H1 (cell line): ENCODE results near the gene RAB11FIP3. TPM values are rescaled to one million over a fixed set of nuclear protein-coding genes. Genes with fewer than 3 reads are reported as not detected.
A peak's percentile ranks its signal among the peaks of the same experiment; 100 is the strongest.

Experiments used
- CTCF ChIA-PET: fragments of 300-600 bp; sonication (Branson Sonifier 250); formaldehyde crosslinking; loops from one replicate; lab custom pipeline; 2021; ENCODE audit not compliant: partially characterized antibody; lab: Charles Lee
- POLR2A ChIA-PET: fragments of 300-600 bp; sonication (Branson Sonifier 250); formaldehyde crosslinking; loops from one replicate; lab custom pipeline; 2021; ENCODE audit warnings: inconsistent platforms; ENCODE audit not compliant: partially characterized antibody; lab: Charles Lee
- DNase-seq, 2 experiments: peaks; one replicate each; pipeline versions ENCODE4 v3.0.0 to v3.0.0-alpha.2; 2010 to 2022; ENCODE audit warnings: low spot score in 2 of 2, low read depth in 1 of 2, mixed read lengths in 1 of 2
- FAIRE-seq: peaks from 2 replicates; lab custom pipeline; 2011; peaks lifted over from hg19 to GRCh38; lab: Jason Lieb, UNC
- H2AFZ ChIP-seq: 2 replicates; pipeline ENCODE4 v1.8.1; 2012; ENCODE audit warnings: low read length, inconsistent platforms
- H2AK5ac ChIP-seq: 2 replicates; pipeline ENCODE4 v1.6.1; 2013; ENCODE audit warnings: low read depth, low read length
- H2BK120ac ChIP-seq: replicated peaks from 2 replicates; pipeline ENCODE3; 2013; ENCODE audit warnings: low read depth, low read length, inconsistent platforms
- H2BK12ac ChIP-seq: 2 replicates; pipeline ENCODE4 v1.6.1; 2013; ENCODE audit warnings: low read depth, low read length
- H2BK15ac ChIP-seq: 2 replicates; pipeline ENCODE4 v1.6.1; 2013; ENCODE audit warnings: low read length
- H2BK20ac ChIP-seq: 2 replicates; pipeline ENCODE4 v1.6.1; 2013; ENCODE audit warnings: low read length
- H2BK5ac ChIP-seq: 2 replicates; pipeline ENCODE4 v1.6.1; 2013; ENCODE audit warnings: low read depth, low read length
- H3K14ac ChIP-seq: 2 replicates; pipeline ENCODE4 v1.6.1; 2013; ENCODE audit warnings: inconsistent platforms; ENCODE audit not compliant: insufficient read length
- H3K18ac ChIP-seq: 2 replicates; pipeline ENCODE4 v1.6.1; 2013; ENCODE audit warnings: low read length; ENCODE audit errors: extremely low read depth
- H3K23ac ChIP-seq: 2 replicates; pipeline ENCODE4 v1.6.1; 2013; ENCODE audit warnings: inconsistent platforms; ENCODE audit not compliant: insufficient read length
- H3K23me2 ChIP-seq: 2 replicates; pipeline ENCODE4 v1.6.1; 2013; ENCODE audit warnings: low read depth, low read length
- H3K27ac ChIP-seq: 2 replicates; pipeline ENCODE4 v1.6.1; 2011; ENCODE audit warnings: low read depth, low read length, inconsistent platforms
- H3K27me3 ChIP-seq, 4 experiments: replicated peaks in 1 of 4; 1 replicate in 1 of 4; 2 replicates in 3 of 4; pipeline versions ENCODE4 v1.6.1 to v1.8.1; 2011 to 2013; ENCODE audit warnings: low read length in 3 of 4, mild to moderate bottlenecking in 3 of 4, inconsistent platforms in 2 of 4, mixed read lengths in 2 of 4, moderate library complexity in 1 of 4; ENCODE audit not compliant: control insufficient read depth in 3 of 4, insufficient read depth in 3 of 4; ENCODE audit errors: extremely low read depth in 1 of 4
- H3K36me3 ChIP-seq, 4 experiments: 2 replicates each; pipeline versions ENCODE4 v1.6.1 to v1.8.1; 2011 to 2013; ENCODE audit warnings: mild to moderate bottlenecking in 4 of 4, low read length in 3 of 4, moderate library complexity in 2 of 4, control low read depth in 1 of 4, inconsistent platforms in 1 of 4; ENCODE audit not compliant: insufficient read depth in 4 of 4, control insufficient read depth in 2 of 4
- H3K4ac ChIP-seq: replicated peaks from 2 replicates; pipeline ENCODE3; 2013; ENCODE audit warnings: low read length, low read depth, mixed read lengths, inconsistent platforms; ENCODE audit not compliant: insufficient read length
- H3K4me1 ChIP-seq, 4 experiments: replicated peaks in 1 of 4; 1 replicate in 1 of 4; 2 replicates in 3 of 4; pipeline versions ENCODE4 v1.6.1 to v1.8.1; 2011 to 2013; ENCODE audit warnings: low read length in 3 of 4, inconsistent platforms in 2 of 4, mixed read lengths in 1 of 4; ENCODE audit not compliant: insufficient read depth in 4 of 4, control insufficient read depth in 3 of 4
- H3K4me2 ChIP-seq, 2 experiments: 2 replicates each; pipeline versions ENCODE4 v1.6.1 to v1.8.1; 2011 to 2013; ENCODE audit warnings: low read depth in 2 of 2, low read length in 2 of 2, control low read depth in 1 of 2, inconsistent platforms in 1 of 2, mild to moderate bottlenecking in 1 of 2; ENCODE audit not compliant: insufficient read depth in 1 of 2
- H3K4me3 ChIP-seq, 4 experiments: fragments of 200-600, 300-600 bp in 1 of 4; sonication (generic), shearing (Covaris generic), sonication (Bioruptor Twin) in 1 of 4; 2 replicates each; pipeline versions ENCODE4 v1.5.1 to v1.8.1; 2011 to 2016; ENCODE audit warnings: low read length in 4 of 4, low read depth in 3 of 4, control low read depth in 2 of 4, inconsistent platforms in 2 of 4, mild to moderate bottlenecking in 2 of 4, mixed read lengths in 1 of 4, moderate library complexity in 1 of 4; ENCODE audit not compliant: insufficient read depth in 2 of 4; ENCODE audit errors: extremely low read depth in 1 of 4
- H3K56ac ChIP-seq: replicated peaks from 2 replicates; pipeline ENCODE3; 2013; ENCODE audit warnings: low read depth, mild to moderate bottlenecking, mixed read lengths, low read length, inconsistent platforms; ENCODE audit not compliant: insufficient read length
- H3K79me1 ChIP-seq: 2 replicates; pipeline ENCODE4 v1.6.1; 2013; ENCODE audit warnings: low read depth, low read length, control low read depth
- H3K79me2 ChIP-seq, 2 experiments: 2 replicates each; pipeline versions ENCODE4 v1.6.1 to v1.8.1; 2012 to 2013; ENCODE audit warnings: low read length in 2 of 2, mild to moderate bottlenecking in 2 of 2, inconsistent platforms in 1 of 2; ENCODE audit not compliant: insufficient read depth in 2 of 2, control insufficient read depth in 1 of 2
- H3K9ac ChIP-seq, 4 experiments: replicated peaks in 1 of 4; 1 replicate in 1 of 4; 2 replicates in 3 of 4; pipeline versions ENCODE4 v1.6.1 to v1.8.1; 2011 to 2013; ENCODE audit warnings: low read depth in 3 of 4, low read length in 3 of 4, control low read depth in 2 of 4, mild to moderate bottlenecking in 2 of 4, moderate library complexity in 2 of 4, inconsistent platforms in 1 of 4; ENCODE audit errors: extremely low read depth in 1 of 4
- H3K9me3 ChIP-seq, 2 experiments: 2 replicates each; pipeline versions ENCODE4 v1.6.1 to v1.8.1; 2012 to 2013; ENCODE audit warnings: mild to moderate bottlenecking in 2 of 2, moderate library complexity in 2 of 2, control low read depth in 1 of 2, inconsistent platforms in 1 of 2, low read depth in 1 of 2, low read length in 1 of 2, mixed read lengths in 1 of 2; ENCODE audit not compliant: insufficient read depth in 2 of 2
- H4K20me1 ChIP-seq, 2 experiments: replicated peaks in 1 of 2; 2 replicates each; pipeline versions ENCODE3 to v1.8.1; 2011 to 2013; ENCODE audit warnings: inconsistent platforms in 2 of 2, low read length in 2 of 2, mild to moderate bottlenecking in 1 of 2; ENCODE audit not compliant: insufficient read depth in 2 of 2, control insufficient read depth in 1 of 2
- H4K5ac ChIP-seq: 2 replicates; pipeline ENCODE4 v1.6.1; 2013; ENCODE audit warnings: low read length, low read depth, mixed read lengths, inconsistent platforms; ENCODE audit not compliant: insufficient read length
- H4K8ac ChIP-seq: 2 replicates; pipeline ENCODE4 v1.8.0; 2013; ENCODE audit warnings: mild to moderate bottlenecking, moderate library complexity, low read length, inconsistent platforms; ENCODE audit not compliant: insufficient read depth; ENCODE audit errors: extremely low read depth
- H4K91ac ChIP-seq: replicated peaks from 2 replicates; pipeline ENCODE3; 2013; ENCODE audit warnings: low read length, mixed read lengths, inconsistent platforms; ENCODE audit not compliant: insufficient read length
- CBX5 ChIP-seq: fragments of 300-800, 300-1000 bp; sonication (generic); IDR thresholded peaks from 2 replicates; pipeline ENCODE4 v1.7.1; 2016; ENCODE audit warnings: antibody characterized with exemption, low read length, low read depth
- EZH2 ChIP-seq: fragments of 200-600 bp; sonication (generic); IDR thresholded peaks from 2 replicates; pipeline ENCODE4 v1.7.1; 2012; ENCODE audit warnings: low read depth, mild to moderate bottlenecking, moderate library complexity, low read length, inconsistent platforms; ENCODE audit not compliant: severe bottlenecking
- HDAC2 ChIP-seq, 2 experiments: fragments of 300-600 bp in 1 of 2; sonication (generic) in 1 of 2; IDR thresholded peaks; 2 replicates each; pipeline ENCODE4 v1.6.1; 2011 to 2012; ENCODE audit warnings: low read depth in 2 of 2, low read length in 2 of 2, mild to moderate bottlenecking in 2 of 2, moderate library complexity in 2 of 2, borderline replicate concordance in 1 of 2, inconsistent platforms in 1 of 2
- NRF1 ChIP-seq: IDR thresholded peaks from 2 replicates; pipeline ENCODE4 v1.6.1; 2011; ENCODE audit warnings: mild to moderate bottlenecking, low read depth, low read length, improper control_type of control experiment
- RXRA ChIP-seq: IDR thresholded peaks from 2 replicates; pipeline ENCODE4 v1.6.1; 2011; ENCODE audit warnings: low read depth, mild to moderate bottlenecking, low read length, moderate library complexity; ENCODE audit not compliant: insufficient read depth
- TCF12 ChIP-seq: IDR thresholded peaks from 2 replicates; pipeline ENCODE4 v1.6.1; 2011; ENCODE audit warnings: low read depth, mild to moderate bottlenecking, low read length
- USF2 ChIP-seq: IDR thresholded peaks from 2 replicates; pipeline ENCODE4 v1.6.1; 2011; ENCODE audit warnings: low read length, improper control_type of control experiment
- WGBS, 2 experiments: shearing (Covaris generic) in 1 of 2; methylation state at CpG; one replicate each; pipeline versions ENCODE4 v1.1.6 to v1.1.7; 2013 to 2015; ENCODE audit warnings: low lambda C conversion rate in 2 of 2, mixed read lengths in 2 of 2, inconsistent platforms in 1 of 2, low coverage in 1 of 2, missing lambda C conversion rate in 1 of 2; ENCODE audit not compliant: insufficient replicate concordance in 2 of 2, insufficient coverage in 1 of 2, insufficient read length in 1 of 2; ENCODE audit errors: extremely low coverage in 1 of 2, missing lambda C conversion rate in 1 of 2; 5-methylcytosine and 5-hydroxymethylcytosine counted together
- polyA plus RNA-seq, 7 experiments: library from polyadenylated mRNA; depleted of rRNA in 3 of 7; stranded (reverse) in 5 of 7; unstranded in 2 of 7; fragments of >200 nt in 5 of 7; fragments of 200-250 nt in 2 of 7; gene quantifications; 1 replicate in 5 of 7; 2 replicates in 1 of 7; 4 replicates in 1 of 7; pipeline versions ENCODE4 v1.2.1 to v1.2.3, GENCODE V29; 2011 to 2013; ENCODE audit warnings: missing spikeins in 2 of 7, mixed read lengths in 2 of 7
- total RNA-seq: library from RNA; stranded (reverse); fragmentation: NEBNext Ultra II Directional; extraction: Animal tissue kit (Norgen Biotek cat#: 25700); gene quantifications from 2 replicates; pipeline ENCODE4 v1.2.1, GENCODE V29; 2021

RAB11FIP3 gene
- total and polyA plus RNA-seq, 2 of the 8 experiments (the other 6 are each of a cell fraction or from before 2014, with no cell fraction given): 9.3 to 35.2 TPM

GRCh38 chr16:519425-519824, 94.0 kb downstream of the RAB11FIP3 start:
- Histone ChIP-seq H3K79me2 (no peaks in the 10 kb centered on the region), H2AK5ac (no peak overlapping the region), H2BK15ac (no peak overlapping the region), H2AFZ (no peak overlapping the region), H3K4me3 (no peak overlapping the region), H4K5ac (no peak overlapping the region), H3K79me1 (no peaks in the 10 kb centered on the region), H3K23ac (no peak overlapping the region), H4K91ac (no peak overlapping the region), H2BK12ac (no peak overlapping the region), H3K18ac (no peak overlapping the region), H3K4me1 (peaks cover 0 to 4% (median under 1%) of the 10 kb centered on the region in 4 experiments; a peak in 3 of 7 replicates), H3K9me3 (no peaks in the 10 kb centered on the region), H2BK5ac (no peak overlapping the region; the same call in 1 of the 2 replicates), H3K23me2 (no peaks in the 10 kb centered on the region), H3K27me3 (no peaks in the 10 kb centered on the region), H2BK120ac (no peak overlapping the region), H4K8ac (peak overlapping the region; percentile 74; the same call in 1 of the 2 replicates), H3K14ac (no peak overlapping the region), H3K27ac (no peak overlapping the region), H3K36me3 (peaks cover 2 to 10% (median 6%) of the 10 kb centered on the region in 4 experiments; a peak in 5 of 8 replicates), H3K9ac (no peak overlapping the region), H3K56ac (no peak overlapping the region), H3K4me2 (no peak overlapping the region), H3K4ac (no peak overlapping the region), H2BK20ac (no peak overlapping the region), H4K20me1 (peaks cover 0 to 8% of the 10 kb centered on the region in 2 experiments)
- FAIRE-seq (no peak), DNase-seq (no peak)
- ChIA-PET POLR2A (interaction anchor here (1.0 to 1.8 kb wide), 6 partner anchors 8 to 123 kb away, joined by 3 to 6 read pairs (median 4); partner anchors contain the start of genes CAPN15 and RAB11FIP3), CTCF (interaction anchor here (0.6 to 3.7 kb wide), 22 partner anchors 9 to 457 kb away, joined by 3 to 12 read pairs (median 5); no protein-coding TSS in a partner anchor)
- no peak for TF ChIP-seq CBX5
- no peak for TF ChIP-seq NRF1
- no peak for TF ChIP-seq EZH2
- no peak for TF ChIP-seq RXRA
- no peak for TF ChIP-seq TCF12
- no peak for TF ChIP-seq USF2
- TF ChIP-seq HDAC2 (IDR thresholded peaks at IDR 0.05; ENCODE audit: borderline replicate concordance in 1 of 2, low read depth in 2 of 2, low read length in 2 of 2): no peak
- 94% methylated on average over 19 of the region's 19 CpGs; no CpG with 5 or more reads in 1 of the 2 experiments for WGBS, 2 experiments
